Subcutaneous adipose tissue (tissue), 4 donors: Measurements from ENCODE around the gene SORL1. TPM values are rescaled to one million over a fixed set of nuclear protein-coding genes. Genes with fewer than 3 reads are reported as not detected.

Experiments used
- total RNA-seq, 4 donors: library from RNA; depleted of rRNA; stranded (reverse); fragments of >200 nt; gene quantifications; one replicate each; pipeline ENCODE4 v1.1.0, GENCODE V29; 2016
- TF ChIP-seq, protein P1 (sequence below): fragments of 450-650 bp; IDR thresholded peaks from one replicate; pipeline ENCODE4 v1.5.1; 2016; ENCODE audit warnings: low read depth, mild to moderate bottlenecking, control low read depth, antibody characterized with exemption, moderate library complexity

The SORL1 gene
- total RNA-seq, 4 donors from 2014 or later = 4.2 to 10.7 (median 6.6) TPM

DNA sequence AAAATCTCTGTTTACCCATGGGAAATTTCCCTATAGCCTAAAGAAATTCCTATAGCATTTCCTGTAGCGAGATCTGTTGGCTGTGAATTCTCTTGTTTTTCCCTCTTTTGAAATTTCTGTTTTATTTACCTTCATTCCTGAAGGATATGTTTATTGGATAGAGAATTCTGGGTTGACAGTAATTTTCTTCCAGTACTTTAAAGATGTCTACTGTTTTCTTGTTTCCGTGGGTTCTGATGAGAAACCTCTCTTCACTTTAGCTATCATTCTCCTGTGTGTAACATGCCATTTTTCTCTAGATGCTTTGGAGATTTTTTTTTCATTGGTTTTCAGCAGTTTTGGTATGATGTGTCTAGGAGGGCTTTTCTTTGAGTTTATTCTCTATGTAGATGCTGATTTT is 78.1 kb downstream of the SORL1 start:
- TF ChIP-seq, protein P1, sequence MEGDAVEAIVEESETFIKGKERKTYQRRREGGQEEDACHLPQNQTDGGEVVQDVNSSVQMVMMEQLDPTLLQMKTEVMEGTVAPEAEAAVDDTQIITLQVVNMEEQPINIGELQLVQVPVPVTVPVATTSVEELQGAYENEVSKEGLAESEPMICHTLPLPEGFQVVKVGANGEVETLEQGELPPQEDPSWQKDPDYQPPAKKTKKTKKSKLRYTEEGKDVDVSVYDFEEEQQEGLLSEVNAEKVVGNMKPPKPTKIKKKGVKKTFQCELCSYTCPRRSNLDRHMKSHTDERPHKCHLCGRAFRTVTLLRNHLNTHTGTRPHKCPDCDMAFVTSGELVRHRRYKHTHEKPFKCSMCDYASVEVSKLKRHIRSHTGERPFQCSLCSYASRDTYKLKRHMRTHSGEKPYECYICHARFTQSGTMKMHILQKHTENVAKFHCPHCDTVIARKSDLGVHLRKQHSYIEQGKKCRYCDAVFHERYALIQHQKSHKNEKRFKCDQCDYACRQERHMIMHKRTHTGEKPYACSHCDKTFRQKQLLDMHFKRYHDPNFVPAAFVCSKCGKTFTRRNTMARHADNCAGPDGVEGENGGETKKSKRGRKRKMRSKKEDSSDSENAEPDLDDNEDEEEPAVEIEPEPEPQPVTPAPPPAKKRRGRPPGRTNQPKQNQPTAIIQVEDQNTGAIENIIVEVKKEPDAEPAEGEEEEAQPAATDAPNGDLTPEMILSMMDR = no peak

DNA sequence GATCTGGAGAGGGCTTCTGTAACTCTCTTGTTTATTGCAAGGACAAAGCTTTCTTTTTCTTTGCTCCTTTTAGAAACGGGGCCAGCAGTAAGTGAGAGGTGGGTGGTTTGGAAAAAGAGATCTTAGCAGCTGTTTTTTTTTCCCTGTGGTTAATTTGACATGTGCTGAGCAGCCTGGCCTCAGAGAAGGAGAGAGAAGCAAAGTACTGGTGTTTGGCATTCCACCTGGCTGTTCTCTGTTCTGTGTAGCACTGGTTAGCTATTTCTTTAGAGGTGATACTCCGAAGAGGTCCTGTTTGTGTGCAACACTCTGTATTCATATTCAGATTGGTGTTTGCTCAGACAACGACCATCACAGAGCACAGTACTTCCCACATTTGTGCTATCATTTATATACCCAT is 81.5 kb downstream of the SORL1 start:
- TF ChIP-seq, protein P1 = no peak

DNA sequence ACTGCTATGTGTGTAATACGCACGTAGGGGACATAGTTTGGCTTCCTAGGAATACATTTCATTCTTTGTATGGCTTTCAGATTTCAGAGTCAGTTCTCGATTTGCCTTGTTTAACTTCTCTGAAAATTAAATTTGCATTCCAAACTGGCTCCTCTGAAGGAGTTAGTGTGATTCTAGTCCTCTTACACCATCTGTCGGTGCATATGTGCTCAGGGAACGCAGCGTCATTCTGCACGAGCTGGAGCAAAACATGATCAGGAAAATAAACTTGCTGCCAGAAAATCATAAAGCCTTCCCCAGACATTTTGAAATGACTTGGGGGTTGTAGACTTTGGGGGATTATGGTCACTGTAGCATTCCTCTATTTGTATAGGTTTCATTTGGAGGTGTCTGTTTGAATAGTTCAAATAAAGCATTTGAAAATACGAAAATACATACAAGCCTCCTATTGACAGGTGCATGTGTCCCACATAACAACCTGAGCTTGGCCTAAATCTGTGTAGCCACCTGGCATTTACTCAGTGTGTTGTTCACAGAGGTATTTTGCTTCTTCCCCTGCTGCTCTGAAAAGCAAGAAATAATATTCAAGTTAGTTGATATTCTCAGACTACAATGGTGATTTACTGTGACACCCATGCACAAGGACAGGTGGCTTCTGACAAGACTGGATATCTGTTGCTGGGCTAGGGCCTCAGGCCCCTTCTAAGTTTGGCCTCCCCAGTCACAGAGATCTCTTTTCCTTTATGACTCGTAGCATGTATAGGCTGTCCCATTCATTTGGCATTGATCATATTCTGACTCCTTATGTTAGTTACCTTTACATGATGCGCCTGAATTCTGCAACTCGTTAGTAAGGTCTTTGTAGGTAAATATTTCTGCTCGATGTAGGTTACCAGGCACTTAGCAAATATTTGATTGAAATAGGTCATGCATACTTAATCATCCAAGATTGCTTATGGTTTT is 82.3 kb downstream of the SORL1 start:
- TF ChIP-seq, protein P1 = no peak

DNA sequence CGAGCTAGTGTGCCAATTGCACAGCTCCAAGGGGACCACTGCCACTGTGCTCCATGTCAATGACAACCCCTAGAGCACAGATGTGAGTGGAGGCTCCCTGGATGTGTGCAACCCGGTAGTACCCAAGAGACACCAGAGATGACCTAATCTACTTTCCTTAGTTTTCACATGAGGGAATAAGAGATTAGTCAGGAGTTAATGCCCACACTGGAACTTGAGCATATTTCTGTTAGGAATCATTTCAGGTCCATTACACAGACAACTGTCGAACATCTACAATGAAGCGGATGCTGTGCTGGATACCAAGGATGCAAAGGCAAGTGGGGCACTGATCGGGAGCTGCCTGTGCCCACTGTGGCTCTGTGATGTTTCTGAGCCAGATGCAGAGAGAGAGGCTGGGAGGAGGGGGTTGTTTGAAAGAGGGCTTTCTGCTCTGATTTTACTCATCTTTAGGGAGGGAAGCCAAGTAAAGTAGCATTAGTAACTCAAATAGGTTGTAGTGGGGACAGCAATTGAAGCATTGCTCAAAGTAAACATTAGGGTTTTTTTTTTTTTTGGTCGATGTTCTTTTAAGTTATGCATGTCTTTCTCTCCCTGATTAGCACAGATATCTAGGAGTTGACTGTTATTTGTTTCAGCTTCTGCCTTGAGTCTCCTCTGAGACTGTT is 83.1 kb downstream of the SORL1 start:
- TF ChIP-seq, protein P1 = no peak

DNA sequence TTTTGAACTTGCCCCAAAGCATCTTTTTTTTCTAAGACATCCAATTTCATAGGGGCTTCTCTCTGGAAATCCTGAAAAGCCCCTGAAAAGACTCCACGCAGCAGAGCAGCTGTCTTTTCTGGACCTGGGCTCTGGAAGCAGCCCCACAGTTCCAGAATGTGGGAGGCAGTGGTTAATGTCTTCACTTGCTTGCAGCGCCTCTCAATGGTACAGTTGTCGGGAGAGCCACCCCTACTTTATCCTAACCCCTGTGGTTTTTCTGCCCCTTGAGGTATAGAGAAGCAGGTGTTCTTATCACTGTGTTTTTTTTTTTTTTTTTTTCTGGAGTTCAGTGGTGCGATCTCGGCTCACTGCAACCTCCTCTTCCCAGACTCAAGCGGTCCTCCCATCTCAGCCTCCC is 84.0 kb downstream of the SORL1 start:
- TF ChIP-seq, protein P1 = no peak

DNA sequence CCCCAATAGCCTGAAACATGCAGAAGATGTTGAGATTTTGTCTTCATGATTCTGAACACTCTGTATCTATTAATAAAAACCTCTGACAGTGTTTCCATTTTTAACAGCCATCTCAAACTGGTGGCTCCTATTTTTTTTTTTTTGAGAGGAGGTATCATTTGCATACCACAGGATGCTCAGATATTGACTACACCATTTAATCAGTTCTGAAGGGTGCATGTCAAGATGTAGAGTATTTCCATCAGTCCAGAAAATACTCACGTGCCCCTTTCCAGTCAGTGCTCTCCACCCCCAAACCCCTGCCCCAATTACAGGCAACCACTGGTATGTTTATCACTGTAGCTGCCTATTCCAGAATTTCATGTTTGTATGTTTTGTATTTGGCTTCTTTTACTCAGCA is 85.9 kb downstream of the SORL1 start:
- TF ChIP-seq, protein P1 = no peak

DNA sequence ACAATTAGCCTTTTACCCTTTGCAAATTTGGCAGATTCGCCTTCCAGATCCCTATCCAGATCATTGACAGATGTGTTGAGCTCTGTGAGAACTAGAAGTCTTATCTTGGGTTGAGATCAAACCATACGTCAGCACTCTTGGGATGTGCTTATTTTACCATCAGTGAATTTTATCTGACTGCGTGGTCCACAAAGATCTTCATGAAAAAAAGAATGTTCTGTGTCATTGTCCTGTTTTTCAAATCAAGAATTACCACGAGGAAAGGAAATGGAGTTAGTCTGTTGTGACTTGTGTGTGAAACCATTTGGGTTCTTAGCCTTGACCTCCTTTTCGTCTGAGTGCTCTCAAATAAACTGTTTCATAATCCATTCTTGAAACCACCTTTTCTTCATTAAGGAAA is 86.9 kb downstream of the SORL1 start:
- TF ChIP-seq, protein P1 = no peak
